Neural progenitor cell (in vitro differentiated cells): ENCODE data around the gene SMOC2.

Experiments used
- EZH2 ChIP-seq: fragments of 200-600 bp; sonication (generic); IDR thresholded peaks from 2 replicates; pipeline ENCODE4 v1.6.1; 2017; ENCODE audit warnings: antibody characterized with exemption, mild to moderate bottlenecking, moderate library complexity
- EZH2phosphoT487 ChIP-seq: fragments of 200-600 bp; sonication (generic); IDR thresholded peaks from 2 replicates; pipeline ENCODE4 v1.6.1; 2017; ENCODE audit warnings: antibody characterized with exemption
- TF ChIP-seq, protein P1 (sequence below): fragments of 200-600 bp; sonication (generic); IDR thresholded peaks from 2 replicates; pipeline ENCODE4 v1.5.1; 2017; ENCODE audit warnings: antibody characterized with exemption, mild to moderate bottlenecking

DNA sequence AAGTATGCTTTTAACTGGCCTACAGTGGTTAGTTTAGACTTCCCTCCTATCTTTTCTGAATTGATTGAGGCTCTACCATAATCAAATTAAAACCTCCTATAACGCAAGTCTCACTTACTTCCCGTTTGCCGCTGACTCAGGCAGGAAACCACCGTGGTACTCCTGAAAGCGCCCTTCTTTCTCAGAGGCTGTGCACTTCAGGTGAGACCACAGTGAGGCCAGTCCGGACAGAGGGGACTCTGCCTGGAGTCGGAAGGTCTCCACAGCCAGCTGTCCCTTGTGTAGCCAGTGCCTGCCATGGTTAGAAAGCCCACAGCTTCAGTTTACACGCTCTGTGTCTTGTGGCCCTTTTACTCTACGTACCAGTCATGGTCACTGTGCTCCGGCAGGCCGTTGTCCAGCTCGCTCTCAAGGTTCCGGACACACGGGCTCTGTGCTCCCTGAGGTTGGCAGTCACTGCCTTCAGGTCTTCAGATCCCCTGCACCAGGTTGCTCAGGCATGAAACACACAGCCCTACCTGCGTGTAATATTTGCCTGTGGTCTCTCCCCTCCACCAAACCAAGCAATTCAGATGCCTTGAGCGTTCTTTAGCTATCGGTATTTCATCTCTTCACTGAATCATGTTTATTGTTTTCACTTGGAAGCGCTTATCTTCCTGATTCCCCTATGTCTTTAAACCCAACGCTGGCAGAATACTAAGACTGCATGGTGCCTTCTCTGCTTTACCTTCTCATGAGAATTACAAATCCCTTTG, 178.8 kb downstream of the SMOC2 start:
- TF ChIP-seq, protein P1, sequence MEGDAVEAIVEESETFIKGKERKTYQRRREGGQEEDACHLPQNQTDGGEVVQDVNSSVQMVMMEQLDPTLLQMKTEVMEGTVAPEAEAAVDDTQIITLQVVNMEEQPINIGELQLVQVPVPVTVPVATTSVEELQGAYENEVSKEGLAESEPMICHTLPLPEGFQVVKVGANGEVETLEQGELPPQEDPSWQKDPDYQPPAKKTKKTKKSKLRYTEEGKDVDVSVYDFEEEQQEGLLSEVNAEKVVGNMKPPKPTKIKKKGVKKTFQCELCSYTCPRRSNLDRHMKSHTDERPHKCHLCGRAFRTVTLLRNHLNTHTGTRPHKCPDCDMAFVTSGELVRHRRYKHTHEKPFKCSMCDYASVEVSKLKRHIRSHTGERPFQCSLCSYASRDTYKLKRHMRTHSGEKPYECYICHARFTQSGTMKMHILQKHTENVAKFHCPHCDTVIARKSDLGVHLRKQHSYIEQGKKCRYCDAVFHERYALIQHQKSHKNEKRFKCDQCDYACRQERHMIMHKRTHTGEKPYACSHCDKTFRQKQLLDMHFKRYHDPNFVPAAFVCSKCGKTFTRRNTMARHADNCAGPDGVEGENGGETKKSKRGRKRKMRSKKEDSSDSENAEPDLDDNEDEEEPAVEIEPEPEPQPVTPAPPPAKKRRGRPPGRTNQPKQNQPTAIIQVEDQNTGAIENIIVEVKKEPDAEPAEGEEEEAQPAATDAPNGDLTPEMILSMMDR, result no peak
- TF ChIP-seq EZH2, result no peak
- TF ChIP-seq EZH2phosphoT487, result no peak
